ENCODE measurements around the gene PLA2G4A.

The PLA2G4A gene

GRCh38 chr1:186804679-186805078 lies 24.1 kb upstream of the PLA2G4A start:
- DNase-seq (ENCODE audit: low read depth, low spot score), result no peak
- no peak for TF ChIP-seq CTCF (IDR thresholded peaks at IDR 0.05; ENCODE audit: low read depth, low read length)
- no peak overlapping the region for H3K4me3 ChIP-seq (ENCODE audit: low read depth, low read length)
- in situ Hi-C loops (cut with HindIII; ENCODE audit: low sequenced_read_pairs), result no loop called here

- in situ Hi-C loops (cut with HindIII; ENCODE audit: low sequenced_read_pairs), result no loop called here
- DNase-seq (ENCODE audit: low read depth, low spot score), result no peak
These were observed 22.3 kb upstream of the PLA2G4A start for GRCh38 chr1:186806477-186806876.

GRCh38 chr1:186807163-186807562 lies 21.6 kb upstream of the PLA2G4A start:
- in situ Hi-C loops (cut with HindIII; ENCODE audit: low sequenced_read_pairs), result no loop called here
- DNase-seq (ENCODE audit: low read depth, low spot score), result no peak
- H3K4me3 ChIP-seq (ENCODE audit: low read depth, low read length), result no peak overlapping the region
- TF ChIP-seq CTCF (IDR thresholded peaks at IDR 0.05; ENCODE audit: low read depth, low read length), result no peak

More at GRCh38 chr1:186806477-186806876, 22.3 kb upstream of the PLA2G4A start:
- no peak overlapping the region for H3K4me3 ChIP-seq (ENCODE audit: low read depth, low read length)
- peak; percentile 16 for TF ChIP-seq CTCF (IDR thresholded peaks at IDR 0.05; ENCODE audit: low read depth, low read length)

DNA sequence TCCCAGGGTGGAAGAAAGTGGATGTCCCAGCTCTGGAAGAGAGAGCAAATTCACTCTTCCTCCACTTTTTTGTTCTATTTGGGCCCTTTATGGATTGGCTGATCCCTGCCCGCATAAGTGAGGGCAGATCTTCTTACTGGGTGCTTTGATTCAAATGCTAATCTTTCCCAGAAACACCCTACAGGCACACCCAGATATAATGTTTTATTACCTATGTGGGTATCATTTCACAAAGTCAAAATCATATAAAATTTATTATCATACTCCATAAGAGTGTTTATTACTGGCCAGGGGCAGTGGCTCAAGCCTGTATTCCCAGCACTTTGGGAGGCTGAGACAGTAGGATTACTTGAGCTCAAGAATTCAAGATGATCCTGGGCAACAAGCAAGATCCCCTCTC lies 16.9 kb upstream of the PLA2G4A start:
- DNase-seq (ENCODE audit: low read depth, low spot score), result no peak
- no peak for TF ChIP-seq CTCF (IDR thresholded peaks at IDR 0.05; ENCODE audit: low read depth, low read length)
- H3K4me3 ChIP-seq (ENCODE audit: low read depth, low read length), result no peak overlapping the region
- in situ Hi-C loops (cut with HindIII; ENCODE audit: low sequenced_read_pairs), result no loop called here

DNA sequence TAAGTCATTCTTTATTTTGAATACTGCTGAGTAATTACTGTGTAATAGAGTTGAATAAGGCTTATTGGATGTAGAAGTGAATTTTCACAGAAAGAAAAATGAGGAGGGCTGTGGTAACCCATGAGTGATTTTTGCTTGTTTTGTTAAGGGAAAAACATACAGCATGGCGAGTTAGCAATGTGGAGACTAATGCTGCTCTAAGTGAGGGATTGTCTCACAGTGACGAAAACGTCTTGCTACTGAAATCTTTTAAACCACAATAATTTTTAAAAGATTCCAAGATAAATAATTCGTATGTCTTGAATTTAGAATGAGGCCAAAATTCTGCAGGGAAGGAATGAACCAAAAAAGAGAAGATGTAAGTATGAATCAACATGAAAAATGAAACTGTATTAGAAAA lies 16.2 kb upstream of the PLA2G4A start:
- TF ChIP-seq CTCF (IDR thresholded peaks at IDR 0.05; ENCODE audit: low read depth, low read length), result no peak
- H3K4me3 ChIP-seq (ENCODE audit: low read depth, low read length), result no peak overlapping the region
- peak; percentile 97 for DNase-seq (ENCODE audit: low read depth, low spot score)
- in situ Hi-C loops (cut with HindIII; ENCODE audit: low sequenced_read_pairs), result no loop called here

DNA sequence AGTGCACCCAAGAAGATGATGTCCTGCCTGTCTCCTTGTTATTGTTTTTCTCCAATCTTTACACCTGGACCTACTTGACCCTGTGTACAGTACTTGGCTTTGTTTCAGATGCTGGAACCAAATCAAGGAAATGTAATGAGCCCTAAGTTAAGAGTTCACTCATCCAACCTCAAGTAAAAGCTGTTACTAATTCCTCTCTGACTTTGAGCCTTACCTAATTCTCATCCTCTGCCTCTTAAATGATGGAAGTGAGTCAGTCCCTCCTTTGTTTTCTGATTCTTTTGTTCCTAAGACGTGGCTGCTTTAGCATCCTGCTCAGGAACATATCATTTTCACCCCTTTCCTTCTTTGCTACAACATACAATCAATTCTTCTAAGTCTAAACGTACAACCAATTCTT lies 15.3 kb upstream of the PLA2G4A start:
- in situ Hi-C loops (cut with HindIII; ENCODE audit: low sequenced_read_pairs), result no loop called here
- TF ChIP-seq CTCF (IDR thresholded peaks at IDR 0.05; ENCODE audit: low read depth, low read length), result no peak
- peak; percentile 58 for DNase-seq (ENCODE audit: low read depth, low spot score)
- no peak overlapping the region for H3K4me3 ChIP-seq (ENCODE audit: low read depth, low read length)

GRCh38 chr1:186819126-186819525 lies 9.6 kb upstream of the PLA2G4A start:
- no peak for TF ChIP-seq CTCF (IDR thresholded peaks at IDR 0.05; ENCODE audit: low read depth, low read length)
- peak; percentile 89 for DNase-seq (ENCODE audit: low read depth, low spot score)
- in situ Hi-C loops (cut with HindIII; ENCODE audit: low sequenced_read_pairs), result no loop called here
- H3K4me3 ChIP-seq (ENCODE audit: low read depth, low read length), result no peak overlapping the region

All from astrocyte of the spinal cord (primary cell).